ENCODE data around the gene DAZAP1. TPM values are rescaled to one million over a fixed set of nuclear protein-coding genes. Genes with fewer than 3 reads are reported as not detected.

DAZAP1 gene
- total RNA-seq, 2 donors from 2014 or later = 154 to 179 TPM

DNA sequence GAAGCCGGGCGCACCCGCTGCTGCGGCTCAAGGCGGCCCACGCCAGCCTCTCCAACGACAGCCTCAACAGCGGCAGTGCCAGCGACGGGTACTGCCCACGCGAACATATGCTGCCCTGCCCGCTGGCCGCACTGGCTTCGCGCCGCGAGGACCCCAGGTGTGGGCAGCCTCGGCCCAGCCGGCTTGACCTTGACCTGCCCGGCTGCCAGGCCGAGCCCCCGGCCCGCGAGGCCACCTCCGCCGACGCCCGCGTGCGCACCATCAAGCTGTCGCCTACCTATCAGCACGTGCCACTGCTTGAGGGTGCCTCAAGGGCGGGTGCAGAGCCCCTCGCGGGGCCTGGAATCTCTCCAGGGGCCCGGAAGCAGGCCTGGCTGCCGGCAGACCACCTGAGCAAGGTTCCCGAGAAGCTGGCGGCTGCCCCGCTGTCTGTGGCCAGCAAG is 58.7 kb downstream of the DAZAP1 start:
- Mint-ChIP-seq H3K27me3 (ENCODE audit: insufficient read depth) (peaks cover 60% of the 10 kb centered on the region), H3K4me3 (no peak overlapping the region), H3K27ac (no peak overlapping the region), H3K36me3 (ENCODE audit: low read depth) (no peaks in the 10 kb centered on the region), H3K9me3 (no peaks in the 10 kb centered on the region), H3K4me1 (no peaks in the 10 kb centered on the region)
- TF ChIP-seq, protein P1, sequence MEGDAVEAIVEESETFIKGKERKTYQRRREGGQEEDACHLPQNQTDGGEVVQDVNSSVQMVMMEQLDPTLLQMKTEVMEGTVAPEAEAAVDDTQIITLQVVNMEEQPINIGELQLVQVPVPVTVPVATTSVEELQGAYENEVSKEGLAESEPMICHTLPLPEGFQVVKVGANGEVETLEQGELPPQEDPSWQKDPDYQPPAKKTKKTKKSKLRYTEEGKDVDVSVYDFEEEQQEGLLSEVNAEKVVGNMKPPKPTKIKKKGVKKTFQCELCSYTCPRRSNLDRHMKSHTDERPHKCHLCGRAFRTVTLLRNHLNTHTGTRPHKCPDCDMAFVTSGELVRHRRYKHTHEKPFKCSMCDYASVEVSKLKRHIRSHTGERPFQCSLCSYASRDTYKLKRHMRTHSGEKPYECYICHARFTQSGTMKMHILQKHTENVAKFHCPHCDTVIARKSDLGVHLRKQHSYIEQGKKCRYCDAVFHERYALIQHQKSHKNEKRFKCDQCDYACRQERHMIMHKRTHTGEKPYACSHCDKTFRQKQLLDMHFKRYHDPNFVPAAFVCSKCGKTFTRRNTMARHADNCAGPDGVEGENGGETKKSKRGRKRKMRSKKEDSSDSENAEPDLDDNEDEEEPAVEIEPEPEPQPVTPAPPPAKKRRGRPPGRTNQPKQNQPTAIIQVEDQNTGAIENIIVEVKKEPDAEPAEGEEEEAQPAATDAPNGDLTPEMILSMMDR (conservative IDR thresholded peaks at IDR 0.05) = no peak
- Histone ChIP-seq H3K27me3 (ENCODE audit: control insufficient read depth, insufficient read depth, low read length, poor library complexity, severe bottlenecking) (peaks cover 78% of the 10 kb centered on the region), H3K4me3 (ENCODE audit: low read length) (no peak overlapping the region), H3K27ac (ENCODE audit: low read depth, low read length) (no peak overlapping the region), H3K4me1 (ENCODE audit: control insufficient read depth, insufficient read depth, low read length) (peaks cover 10% of the 10 kb centered on the region), H3K9me3 (ENCODE audit: control insufficient read depth, low read length) (no peaks in the 10 kb centered on the region), H3K36me3 (ENCODE audit: control insufficient read depth, insufficient read depth, low read length) (no peaks in the 10 kb centered on the region), H3K9ac (ENCODE audit: extremely low read depth, low read length, poor library complexity, severe bottlenecking) (no peak overlapping the region)
- no peak for DNase-seq
- 34 to 36% methylated on average over 13 to 41 of the region's 41 CpGs for WGBS, 2 experiments (ENCODE audit: insufficient coverage in 1 of 2, insufficient read length in 1 of 2)

- DNase-seq = no peak
- Mint-ChIP-seq H3K27me3 (ENCODE audit: insufficient read depth) (peaks cover 62% of the 10 kb centered on the region), H3K4me1 (no peaks in the 10 kb centered on the region), H3K36me3 (ENCODE audit: low read depth) (no peaks in the 10 kb centered on the region), H3K9me3 (no peaks in the 10 kb centered on the region), H3K4me3 (no peak overlapping the region), H3K27ac (no peak overlapping the region)
- H3K27me3 ChIP-seq (ENCODE audit: control insufficient read depth, insufficient read depth, low read length, poor library complexity, severe bottlenecking) = peaks cover 84% of the 10 kb centered on the region
- no peak overlapping the region for H3K4me3 ChIP-seq (ENCODE audit: low read length)
- H3K4me1 ChIP-seq (ENCODE audit: control insufficient read depth, insufficient read depth, low read length) = peaks cover 12% of the 10 kb centered on the region
- H3K9ac ChIP-seq (ENCODE audit: extremely low read depth, low read length, poor library complexity, severe bottlenecking) = no peak overlapping the region
- no peaks in the 10 kb centered on the region for H3K36me3 ChIP-seq (ENCODE audit: control insufficient read depth, insufficient read depth, low read length)
- no peaks in the 10 kb centered on the region for H3K9me3 ChIP-seq (ENCODE audit: control insufficient read depth, low read length)
- no peak overlapping the region for H3K27ac ChIP-seq (ENCODE audit: low read depth, low read length)
- TF ChIP-seq, protein P1 (conservative IDR thresholded peaks at IDR 0.05) = no peak
- WGBS, 2 experiments (ENCODE audit: insufficient coverage in 1 of 2, insufficient read length in 1 of 2) = 15 to 17% methylated on average over 31 to 70 of the region's 70 CpGs
Observed at GRCh38 chr19:1466461-1467214, 59.3 kb downstream of the DAZAP1 start.

DNA sequence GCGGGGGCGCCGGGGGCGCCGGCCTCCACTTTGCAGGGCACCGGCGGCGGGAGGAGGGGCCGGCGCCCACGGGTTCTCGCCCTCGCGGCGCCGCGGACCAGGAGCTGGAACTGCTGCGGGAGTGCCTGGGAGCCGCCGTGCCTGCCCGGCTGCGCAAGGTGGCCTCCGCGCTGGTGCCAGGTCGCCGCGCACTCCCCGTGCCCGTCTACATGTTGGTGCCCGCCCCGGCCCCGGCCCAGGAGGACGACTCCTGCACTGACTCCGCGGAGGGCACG is 59.8 kb downstream of the DAZAP1 start:
- no peak for DNase-seq
- Histone ChIP-seq H3K36me3 (ENCODE audit: control insufficient read depth, insufficient read depth, low read length) (no peaks in the 10 kb centered on the region), H3K9me3 (ENCODE audit: control insufficient read depth, low read length) (no peaks in the 10 kb centered on the region), H3K27ac (ENCODE audit: low read depth, low read length) (no peak overlapping the region), H3K9ac (ENCODE audit: extremely low read depth, low read length, poor library complexity, severe bottlenecking) (no peak overlapping the region), H3K4me1 (ENCODE audit: control insufficient read depth, insufficient read depth, low read length) (peaks cover 12% of the 10 kb centered on the region), H3K4me3 (ENCODE audit: low read length) (no peak overlapping the region), H3K27me3 (ENCODE audit: control insufficient read depth, insufficient read depth, low read length, poor library complexity, severe bottlenecking) (peaks cover 89% of the 10 kb centered on the region)
- Mint-ChIP-seq H3K27ac (no peak overlapping the region), H3K4me3 (no peak overlapping the region), H3K4me1 (no peaks in the 10 kb centered on the region), H3K9me3 (no peaks in the 10 kb centered on the region), H3K36me3 (ENCODE audit: low read depth) (no peaks in the 10 kb centered on the region), H3K27me3 (ENCODE audit: insufficient read depth) (peaks cover 67% of the 10 kb centered on the region)
- TF ChIP-seq, protein P1 (conservative IDR thresholded peaks at IDR 0.05) = no peak
- 5 to 10% methylated on average over 4 to 36 of the region's 36 CpGs for WGBS, 2 experiments (ENCODE audit: insufficient coverage in 1 of 2, insufficient read length in 1 of 2)

Data from endodermal cell (in vitro differentiated cells).